CD4-positive, alpha-beta T cell treated with Interleukin-21 for 1 hour (primary cell): ENCODE data around the gene TRPC1.

Experiments used
- DNase-seq: peaks from one replicate; pipeline ENCODE4 v3.0.0-alpha.2; 2020

TRPC1 gene

DNA sequence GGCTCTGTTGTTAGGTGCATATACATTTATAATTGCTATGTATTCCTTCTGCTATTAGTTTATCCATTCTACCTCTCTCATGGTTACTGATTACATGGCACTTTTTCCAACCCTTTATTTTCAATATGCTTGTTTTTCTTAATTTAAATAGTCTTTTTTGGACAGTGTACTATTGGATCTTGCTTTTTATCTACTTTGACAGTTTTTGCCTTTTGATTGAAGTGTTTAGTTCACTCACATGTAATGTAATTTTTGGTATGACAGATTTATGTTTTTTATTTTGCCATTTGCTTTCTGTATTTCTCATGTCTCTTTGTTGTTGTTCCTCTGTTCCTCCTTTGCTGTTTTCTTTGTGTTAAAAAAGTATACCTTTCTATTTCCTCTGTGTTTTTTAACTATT, 44.5 kb downstream of the TRPC1 start:
- DNase-seq = no peak

- DNase-seq = no peak
Measured at GRCh38 chr3:142777927-142778326, 54.1 kb downstream of the TRPC1 start.

- DNase-seq = no peak
Measured at GRCh38 chr3:142778541-142778940, 54.7 kb downstream of the TRPC1 start.

GRCh38 chr3:142779591-142779990, 55.8 kb downstream of the TRPC1 start:
- DNase-seq = no peak

DNA sequence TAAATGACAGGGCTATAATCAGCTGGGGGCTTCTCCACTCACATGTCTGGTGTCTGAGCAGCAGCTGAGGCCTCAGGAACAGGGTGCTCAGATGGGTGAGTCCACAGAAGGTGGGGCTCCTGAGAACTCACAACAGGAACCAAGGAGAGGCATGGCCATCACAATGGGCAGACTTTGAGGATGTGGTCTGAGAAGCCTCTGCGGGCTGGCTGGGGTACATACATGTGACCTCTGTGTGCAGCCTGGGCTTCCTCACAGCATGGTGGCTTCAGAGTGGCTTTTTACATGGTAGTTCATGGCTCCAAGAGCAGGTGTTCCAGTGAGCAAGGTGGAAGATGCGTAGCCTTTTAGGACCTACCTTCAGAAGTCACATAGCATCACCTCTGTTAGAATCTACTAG, 58.8 kb downstream of the TRPC1 start:
- DNase-seq = no peak

GRCh38 chr3:142784228-142784627, 60.4 kb downstream of the TRPC1 start:
- DNase-seq = no peak

DNA sequence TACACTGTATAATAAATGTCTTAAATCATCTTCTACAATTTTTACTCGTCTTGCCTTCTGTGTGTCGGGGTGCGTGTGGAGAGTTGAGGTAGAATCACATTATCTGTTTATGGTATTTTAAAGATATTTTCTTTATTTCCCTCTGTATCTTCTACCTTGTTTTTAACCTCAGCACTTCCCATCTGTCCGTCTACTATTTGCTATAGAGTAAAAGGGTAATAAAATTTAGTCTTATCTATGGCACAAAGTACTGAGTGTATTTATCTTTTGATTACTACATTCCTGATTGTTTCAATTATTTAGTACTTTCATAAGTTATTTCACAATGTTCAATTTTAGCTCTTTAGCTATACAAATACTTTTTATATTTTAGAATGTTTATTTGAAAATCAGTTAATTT, 62.2 kb downstream of the TRPC1 start:
- DNase-seq = no peak

DNA sequence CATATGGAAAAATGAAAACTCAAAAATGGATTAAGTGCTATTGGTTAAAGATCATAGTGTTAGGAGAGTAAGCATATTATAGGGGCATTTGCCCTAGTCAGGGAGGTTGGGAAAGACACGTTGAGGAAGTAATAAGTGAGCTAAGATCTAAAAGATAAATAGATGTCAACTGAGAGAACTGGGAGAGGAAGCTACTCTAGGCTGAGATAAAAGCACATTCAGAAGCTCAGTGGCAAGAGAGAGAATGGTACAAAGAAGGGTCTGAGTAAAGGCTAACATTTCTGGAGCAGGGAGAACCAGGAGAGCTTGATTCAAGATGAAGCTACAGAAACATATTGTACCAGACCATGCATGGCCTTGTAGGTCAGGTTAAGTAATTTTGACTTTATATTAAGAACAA, 63.9 kb downstream of the TRPC1 start:
- DNase-seq = no peak

DNA sequence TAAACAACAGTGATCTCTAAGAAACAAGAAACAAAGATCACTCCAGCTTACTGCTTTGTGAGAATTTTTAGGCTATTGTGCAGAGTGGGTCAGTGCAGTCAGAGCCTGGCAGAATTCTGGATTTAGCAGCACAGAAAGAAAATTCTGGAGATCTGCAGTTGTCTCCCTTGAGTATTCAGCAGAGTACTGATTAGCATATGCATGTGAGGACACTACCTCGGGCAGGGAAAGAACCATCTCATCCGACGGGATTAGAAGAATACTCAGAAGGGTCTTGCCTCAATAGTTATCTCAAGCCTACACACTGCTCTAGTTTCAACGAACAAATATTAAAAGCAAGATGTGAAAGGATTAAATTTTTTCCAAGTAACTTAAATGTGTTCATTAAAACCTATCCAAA, 70.7 kb downstream of the TRPC1 start:
- DNase-seq = no peak

DNA sequence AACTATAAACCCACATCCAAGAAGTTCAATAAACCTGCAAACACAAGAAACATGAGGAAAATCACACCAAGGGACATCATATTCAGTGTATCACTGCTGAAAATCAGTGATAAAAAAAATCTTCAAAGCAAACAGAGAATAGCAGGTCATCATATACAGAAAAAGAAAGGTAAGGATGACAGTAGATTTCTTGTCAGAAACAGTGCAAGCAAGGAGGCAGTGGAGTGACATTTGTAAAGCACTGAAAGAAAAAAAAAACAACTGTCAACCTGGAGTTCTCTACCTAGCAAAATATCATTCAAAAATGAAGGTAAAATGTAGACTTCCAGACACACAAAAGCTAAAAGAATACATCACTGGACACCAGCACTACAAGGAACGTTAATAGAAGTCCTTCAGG, 71.5 kb downstream of the TRPC1 start:
- DNase-seq = no peak

- DNase-seq = no peak
Measured at GRCh38 chr3:142796823-142797222, 73.0 kb downstream of the TRPC1 start.

DNA sequence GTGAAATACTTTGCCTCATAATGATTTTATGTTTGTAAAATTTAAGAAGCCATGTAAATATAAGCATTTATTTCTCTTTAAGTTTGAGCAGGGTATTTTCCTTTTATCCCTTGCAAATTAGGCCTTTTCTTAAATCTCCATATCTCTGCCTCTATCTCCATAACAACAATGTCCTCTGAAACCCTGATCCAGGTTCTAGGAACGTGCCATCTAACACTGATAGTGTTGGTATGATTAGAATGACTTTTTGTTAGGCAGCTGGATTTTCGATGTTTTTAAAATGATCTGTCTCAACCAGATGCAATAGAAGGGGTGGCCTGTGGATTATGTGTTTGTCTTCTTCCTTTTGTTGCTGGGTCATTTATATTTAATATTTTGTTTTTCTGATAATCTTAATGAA, 77.9 kb downstream of the TRPC1 start:
- no peak for DNase-seq

DNA sequence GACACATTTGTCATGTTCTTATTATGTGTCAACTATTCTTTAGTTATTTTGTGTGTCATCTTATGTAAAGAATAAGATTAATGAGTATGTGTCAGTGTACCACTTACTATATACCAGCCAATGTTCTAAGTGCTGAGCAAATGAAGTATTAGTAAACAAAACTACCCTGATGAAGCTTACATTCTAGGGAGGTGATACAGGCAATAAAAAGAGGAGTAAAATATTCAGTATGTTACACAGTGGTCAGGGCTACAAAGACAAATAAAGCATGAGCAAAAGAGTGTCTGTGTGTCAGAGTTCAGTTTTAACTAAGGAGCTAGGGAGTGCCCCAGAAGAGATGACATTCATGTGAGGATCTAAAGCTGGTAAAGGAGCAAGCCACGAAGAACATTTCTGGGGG, 79.1 kb downstream of the TRPC1 start:
- no peak for DNase-seq

DNA sequence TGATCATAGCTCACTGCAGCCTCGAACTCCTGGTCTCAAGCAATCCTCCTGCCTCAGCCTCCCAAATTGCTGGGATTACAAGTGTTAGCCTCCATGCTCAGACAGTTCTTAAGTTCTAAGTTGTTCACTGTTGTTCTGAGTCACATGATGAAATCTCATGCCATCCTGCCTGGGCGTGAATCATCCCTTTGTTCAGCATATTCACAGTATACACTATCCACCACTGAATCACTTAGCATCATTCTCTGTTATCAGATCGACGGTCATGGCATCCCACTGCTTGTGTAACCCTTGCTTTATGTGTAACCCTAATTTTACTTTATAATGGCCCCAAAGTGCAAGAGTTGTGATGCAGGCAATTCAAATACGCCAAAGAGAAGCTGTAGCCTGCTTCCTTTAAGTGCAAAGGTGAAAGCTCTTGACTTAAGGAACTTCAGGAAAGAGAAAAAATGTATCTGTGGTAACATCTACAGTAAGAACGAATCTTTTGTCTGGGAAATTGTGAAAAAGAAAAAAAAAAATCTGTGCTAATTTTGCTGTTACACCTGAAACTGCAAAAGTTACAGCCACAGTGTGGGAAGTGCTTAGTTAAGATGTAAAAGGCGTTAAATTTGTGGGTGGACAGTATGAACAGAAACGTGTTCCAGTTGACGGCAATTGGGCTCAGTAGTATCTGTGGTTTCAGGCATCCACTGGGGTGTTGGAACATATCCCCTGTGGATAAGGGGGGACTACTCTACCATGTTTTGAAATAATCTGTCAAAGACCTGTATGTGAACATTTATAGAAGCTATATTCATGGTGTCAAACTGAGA, 84.5 kb downstream of the TRPC1 start:
- no peak for DNase-seq

DNA sequence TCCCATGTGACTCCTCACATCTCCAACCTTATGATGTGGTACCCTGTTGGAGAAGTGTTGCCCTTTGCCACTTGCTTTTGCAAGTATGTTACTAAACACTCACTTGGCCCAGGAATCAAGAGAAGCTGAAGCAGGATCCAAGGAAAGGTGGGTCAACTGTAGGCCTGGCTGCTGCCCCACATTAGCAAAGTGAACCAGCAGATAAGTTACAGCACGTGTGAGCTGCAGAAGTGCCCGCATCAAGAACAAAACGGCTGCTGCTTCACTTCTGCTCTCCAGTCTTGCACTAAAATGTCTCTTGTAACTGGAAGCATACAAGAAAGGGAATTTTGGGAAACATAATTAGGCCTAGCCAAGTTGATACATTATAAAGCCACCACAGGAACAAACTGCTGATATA, 85.4 kb downstream of the TRPC1 start:
- no peak for DNase-seq

- no peak for DNase-seq
Measured at GRCh38 chr3:142815803-142816202, 92.0 kb downstream of the TRPC1 start.

GRCh38 chr3:142817356-142817755, 93.5 kb downstream of the TRPC1 start:
- no peak for DNase-seq

DNA sequence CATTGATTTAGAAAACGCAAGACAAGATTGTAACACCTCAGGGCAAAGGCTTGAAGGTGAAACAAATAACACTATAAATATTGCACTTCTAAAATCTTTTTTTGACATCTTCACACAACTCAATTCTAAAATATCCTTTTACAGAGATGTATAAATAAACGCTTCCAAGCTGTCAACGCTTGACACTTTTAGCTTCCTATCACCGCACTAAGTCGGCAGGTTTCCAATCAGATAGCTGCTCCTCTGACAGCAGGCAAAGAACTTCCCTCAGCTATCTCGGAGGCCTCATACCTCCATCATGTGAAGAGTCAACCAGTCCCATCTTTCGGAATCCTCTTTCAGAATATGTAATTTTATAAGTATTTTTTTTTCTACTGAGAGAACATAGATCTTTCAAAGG, 94.1 kb downstream of the TRPC1 start:
- no peak for DNase-seq

DNA sequence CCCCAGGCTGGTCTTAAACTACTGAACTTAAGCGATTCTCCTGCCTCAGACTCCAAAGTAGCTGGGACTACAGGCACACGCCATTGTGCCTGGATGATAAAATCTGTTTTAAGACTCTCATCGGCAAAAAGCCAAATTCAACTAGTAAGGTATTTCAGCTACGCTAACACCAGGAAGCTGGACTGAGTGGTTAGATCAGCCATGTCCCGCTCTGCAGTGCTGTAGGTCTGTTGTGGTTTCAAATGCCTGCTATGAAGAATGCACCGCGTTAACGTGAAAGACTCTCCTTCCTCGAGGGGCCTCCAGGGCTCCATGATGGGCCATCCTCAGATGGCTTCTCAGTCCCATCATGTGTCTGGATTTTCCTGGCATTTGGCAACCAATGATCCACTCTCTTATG, 94.8 kb downstream of the TRPC1 start:
- no peak for DNase-seq

DNA sequence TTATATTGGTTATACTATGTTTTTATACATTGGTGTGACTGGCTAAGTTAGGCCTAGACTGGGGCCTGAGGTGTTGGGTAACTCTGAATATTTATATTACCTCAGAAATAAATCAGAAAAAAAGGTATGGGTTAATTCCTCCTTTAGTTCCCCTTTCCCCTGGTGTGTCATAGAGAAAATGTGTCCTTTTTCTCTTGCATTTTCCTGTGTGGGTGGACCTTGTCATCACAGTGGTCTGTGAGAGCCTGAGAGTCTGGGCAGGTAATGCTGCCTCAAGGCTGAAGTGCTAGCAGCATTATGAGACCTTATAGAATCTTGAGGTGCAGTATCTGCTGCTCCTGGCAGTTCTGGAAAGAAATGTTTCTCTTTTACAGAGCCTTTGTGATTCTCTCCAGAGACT, 95.3 kb downstream of the TRPC1 start:
- no peak for DNase-seq

DNA sequence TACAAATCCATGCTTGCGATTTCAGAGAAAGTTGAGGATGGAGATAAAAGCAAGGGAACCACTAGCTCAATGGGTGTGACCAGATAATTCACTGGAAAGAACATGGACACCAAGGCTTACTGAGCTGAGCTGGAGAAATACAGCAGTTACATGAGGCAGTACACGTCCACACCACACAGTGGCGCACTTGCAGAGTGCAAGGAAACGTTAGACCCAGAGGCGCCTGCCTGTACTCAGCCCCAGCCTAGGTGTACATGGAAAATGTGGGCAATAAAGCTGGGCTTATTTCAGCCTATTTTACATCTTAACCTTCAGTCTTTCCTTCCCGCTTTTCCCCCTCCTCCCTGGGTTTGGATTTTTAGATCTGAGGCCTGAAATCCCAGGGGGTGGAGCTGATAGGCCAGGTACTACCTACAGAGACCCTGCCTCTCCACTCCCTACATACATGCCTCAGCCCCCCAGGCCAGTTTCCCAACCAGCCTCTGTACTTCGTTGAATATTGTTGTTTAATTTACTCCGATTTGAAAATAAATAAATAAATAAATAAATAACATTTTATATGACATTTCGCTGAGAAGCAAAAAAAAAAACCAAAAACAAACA, 105.0 kb downstream of the TRPC1 start:
- DNase-seq = peak; percentile 49

GRCh38 chr3:142837526-142837925, 113.7 kb downstream of the TRPC1 start:
- no peak for DNase-seq

GRCh38 chr3:142839831-142840230, 116.0 kb downstream of the TRPC1 start:
- DNase-seq = no peak

GRCh38 chr3:142844339-142844977, 120.6 kb downstream of the TRPC1 start:
- peak; percentile 14 for DNase-seq
